H1 (cell line): Measurements from ENCODE around the gene RPL31. TPM values are rescaled to one million over a fixed set of nuclear protein-coding genes. Genes with fewer than 3 reads are reported as not detected.

ENCODE experiments used
- CTCF ChIA-PET: fragments of 300-600 bp; sonication (Branson Sonifier 250); formaldehyde crosslinking; loops from one replicate; lab custom pipeline; 2021; ENCODE audit not compliant: partially characterized antibody; lab: Charles Lee
- POLR2A ChIA-PET: fragments of 300-600 bp; sonication (Branson Sonifier 250); formaldehyde crosslinking; loops from one replicate; lab custom pipeline; 2021; ENCODE audit warnings: inconsistent platforms; ENCODE audit not compliant: partially characterized antibody; lab: Charles Lee
- DNase-seq, 2 experiments: peaks; one replicate each; pipeline versions ENCODE4 v3.0.0 to v3.0.0-alpha.2; 2010 to 2022; ENCODE audit warnings: low spot score in 2 of 2, low read depth in 1 of 2, mixed read lengths in 1 of 2
- FAIRE-seq: peaks from 2 replicates; lab custom pipeline; 2011; peaks lifted over from hg19 to GRCh38; lab: Jason Lieb, UNC
- H2AFZ ChIP-seq: 2 replicates; pipeline ENCODE4 v1.8.1; 2012; ENCODE audit warnings: low read length, inconsistent platforms
- H2AK5ac ChIP-seq: 2 replicates; pipeline ENCODE4 v1.6.1; 2013; ENCODE audit warnings: low read depth, low read length
- H2BK120ac ChIP-seq: replicated peaks from 2 replicates; pipeline ENCODE3; 2013; ENCODE audit warnings: low read depth, low read length, inconsistent platforms
- H2BK12ac ChIP-seq: 2 replicates; pipeline ENCODE4 v1.6.1; 2013; ENCODE audit warnings: low read depth, low read length
- H2BK15ac ChIP-seq: 2 replicates; pipeline ENCODE4 v1.6.1; 2013; ENCODE audit warnings: low read length
- H2BK20ac ChIP-seq: 2 replicates; pipeline ENCODE4 v1.6.1; 2013; ENCODE audit warnings: low read length
- H2BK5ac ChIP-seq: 2 replicates; pipeline ENCODE4 v1.6.1; 2013; ENCODE audit warnings: low read depth, low read length
- H3K14ac ChIP-seq: 2 replicates; pipeline ENCODE4 v1.6.1; 2013; ENCODE audit warnings: inconsistent platforms; ENCODE audit not compliant: insufficient read length
- H3K18ac ChIP-seq: 2 replicates; pipeline ENCODE4 v1.6.1; 2013; ENCODE audit warnings: low read length; ENCODE audit errors: extremely low read depth
- H3K23ac ChIP-seq: 2 replicates; pipeline ENCODE4 v1.6.1; 2013; ENCODE audit warnings: inconsistent platforms; ENCODE audit not compliant: insufficient read length
- H3K23me2 ChIP-seq: 2 replicates; pipeline ENCODE4 v1.6.1; 2013; ENCODE audit warnings: low read depth, low read length
- H3K27ac ChIP-seq: 2 replicates; pipeline ENCODE4 v1.6.1; 2011; ENCODE audit warnings: low read depth, low read length, inconsistent platforms
- H3K27me3 ChIP-seq, 4 experiments: replicated peaks in 1 of 4; 1 replicate in 1 of 4; 2 replicates in 3 of 4; pipeline versions ENCODE4 v1.6.1 to v1.8.1; 2011 to 2013; ENCODE audit warnings: low read length in 3 of 4, mild to moderate bottlenecking in 3 of 4, inconsistent platforms in 2 of 4, mixed read lengths in 2 of 4, moderate library complexity in 1 of 4; ENCODE audit not compliant: control insufficient read depth in 3 of 4, insufficient read depth in 3 of 4; ENCODE audit errors: extremely low read depth in 1 of 4
- H3K36me3 ChIP-seq, 4 experiments: 2 replicates each; pipeline versions ENCODE4 v1.6.1 to v1.8.1; 2011 to 2013; ENCODE audit warnings: mild to moderate bottlenecking in 4 of 4, low read length in 3 of 4, moderate library complexity in 2 of 4, control low read depth in 1 of 4, inconsistent platforms in 1 of 4; ENCODE audit not compliant: insufficient read depth in 4 of 4, control insufficient read depth in 2 of 4
- H3K4ac ChIP-seq: replicated peaks from 2 replicates; pipeline ENCODE3; 2013; ENCODE audit warnings: low read length, low read depth, mixed read lengths, inconsistent platforms; ENCODE audit not compliant: insufficient read length
- H3K4me1 ChIP-seq, 4 experiments: replicated peaks in 1 of 4; 1 replicate in 1 of 4; 2 replicates in 3 of 4; pipeline versions ENCODE4 v1.6.1 to v1.8.1; 2011 to 2013; ENCODE audit warnings: low read length in 3 of 4, inconsistent platforms in 2 of 4, mixed read lengths in 1 of 4; ENCODE audit not compliant: insufficient read depth in 4 of 4, control insufficient read depth in 3 of 4
- H3K4me2 ChIP-seq, 2 experiments: 2 replicates each; pipeline versions ENCODE4 v1.6.1 to v1.8.1; 2011 to 2013; ENCODE audit warnings: low read depth in 2 of 2, low read length in 2 of 2, control low read depth in 1 of 2, inconsistent platforms in 1 of 2, mild to moderate bottlenecking in 1 of 2; ENCODE audit not compliant: insufficient read depth in 1 of 2
- H3K4me3 ChIP-seq, 4 experiments: fragments of 200-600, 300-600 bp in 1 of 4; sonication (generic), shearing (Covaris generic), sonication (Bioruptor Twin) in 1 of 4; 2 replicates each; pipeline versions ENCODE4 v1.5.1 to v1.8.1; 2011 to 2016; ENCODE audit warnings: low read length in 4 of 4, low read depth in 3 of 4, control low read depth in 2 of 4, inconsistent platforms in 2 of 4, mild to moderate bottlenecking in 2 of 4, mixed read lengths in 1 of 4, moderate library complexity in 1 of 4; ENCODE audit not compliant: insufficient read depth in 2 of 4; ENCODE audit errors: extremely low read depth in 1 of 4
- H3K56ac ChIP-seq: replicated peaks from 2 replicates; pipeline ENCODE3; 2013; ENCODE audit warnings: low read depth, mild to moderate bottlenecking, mixed read lengths, low read length, inconsistent platforms; ENCODE audit not compliant: insufficient read length
- H3K79me1 ChIP-seq: 2 replicates; pipeline ENCODE4 v1.6.1; 2013; ENCODE audit warnings: low read depth, low read length, control low read depth
- H3K79me2 ChIP-seq, 2 experiments: 2 replicates each; pipeline versions ENCODE4 v1.6.1 to v1.8.1; 2012 to 2013; ENCODE audit warnings: low read length in 2 of 2, mild to moderate bottlenecking in 2 of 2, inconsistent platforms in 1 of 2; ENCODE audit not compliant: insufficient read depth in 2 of 2, control insufficient read depth in 1 of 2
- H3K9ac ChIP-seq, 4 experiments: replicated peaks in 1 of 4; 1 replicate in 1 of 4; 2 replicates in 3 of 4; pipeline versions ENCODE4 v1.6.1 to v1.8.1; 2011 to 2013; ENCODE audit warnings: low read depth in 3 of 4, low read length in 3 of 4, control low read depth in 2 of 4, mild to moderate bottlenecking in 2 of 4, moderate library complexity in 2 of 4, inconsistent platforms in 1 of 4; ENCODE audit errors: extremely low read depth in 1 of 4
- H3K9me3 ChIP-seq, 2 experiments: 2 replicates each; pipeline versions ENCODE4 v1.6.1 to v1.8.1; 2012 to 2013; ENCODE audit warnings: mild to moderate bottlenecking in 2 of 2, moderate library complexity in 2 of 2, control low read depth in 1 of 2, inconsistent platforms in 1 of 2, low read depth in 1 of 2, low read length in 1 of 2, mixed read lengths in 1 of 2; ENCODE audit not compliant: insufficient read depth in 2 of 2
- H4K20me1 ChIP-seq, 2 experiments: replicated peaks in 1 of 2; 2 replicates each; pipeline versions ENCODE3 to v1.8.1; 2011 to 2013; ENCODE audit warnings: inconsistent platforms in 2 of 2, low read length in 2 of 2, mild to moderate bottlenecking in 1 of 2; ENCODE audit not compliant: insufficient read depth in 2 of 2, control insufficient read depth in 1 of 2
- H4K5ac ChIP-seq: 2 replicates; pipeline ENCODE4 v1.6.1; 2013; ENCODE audit warnings: low read length, low read depth, mixed read lengths, inconsistent platforms; ENCODE audit not compliant: insufficient read length
- H4K8ac ChIP-seq: 2 replicates; pipeline ENCODE4 v1.8.0; 2013; ENCODE audit warnings: mild to moderate bottlenecking, moderate library complexity, low read length, inconsistent platforms; ENCODE audit not compliant: insufficient read depth; ENCODE audit errors: extremely low read depth
- H4K91ac ChIP-seq: replicated peaks from 2 replicates; pipeline ENCODE3; 2013; ENCODE audit warnings: low read length, mixed read lengths, inconsistent platforms; ENCODE audit not compliant: insufficient read length
- BCL11A ChIP-seq, 2 experiments: IDR thresholded peaks; one replicate each; pipeline ENCODE4 v1.6.1; 2011; ENCODE audit warnings: low read depth in 2 of 2, low read length in 2 of 2, mild to moderate bottlenecking in 2 of 2
- CREB1 ChIP-seq: IDR thresholded peaks from 2 replicates; pipeline ENCODE4 v1.6.1; 2012; ENCODE audit warnings: inconsistent platforms
- E2F6 ChIP-seq: IDR thresholded peaks from 2 replicates; pipeline ENCODE4 v1.6.1; 2012; ENCODE audit warnings: inconsistent platforms
- EP300 ChIP-seq, 2 experiments: IDR thresholded peaks; 1 replicate in 1 of 2; 2 replicates in 1 of 2; pipeline ENCODE4 v1.6.1; 2011 to 2012; ENCODE audit warnings: low read depth in 2 of 2, low read length in 2 of 2, mild to moderate bottlenecking in 2 of 2, borderline replicate concordance in 1 of 2, inconsistent platforms in 1 of 2, moderate library complexity in 1 of 2
- GTF2F1 ChIP-seq: IDR thresholded peaks from 2 replicates; pipeline ENCODE4 v1.6.1; 2012; ENCODE audit warnings: low read depth, low read length, improper control_type of control experiment, borderline replicate concordance
- HDAC2 ChIP-seq, 2 experiments: fragments of 300-600 bp in 1 of 2; sonication (generic) in 1 of 2; IDR thresholded peaks; 2 replicates each; pipeline ENCODE4 v1.6.1; 2011 to 2012; ENCODE audit warnings: low read depth in 2 of 2, low read length in 2 of 2, mild to moderate bottlenecking in 2 of 2, moderate library complexity in 2 of 2, borderline replicate concordance in 1 of 2, inconsistent platforms in 1 of 2
- JUND ChIP-seq: IDR thresholded peaks from 2 replicates; pipeline ENCODE4 v1.6.1; 2011; ENCODE audit warnings: mild to moderate bottlenecking, improper control_type of control experiment, low read length
- RBBP5 ChIP-seq: IDR thresholded peaks from 2 replicates; pipeline ENCODE4 v1.7.1; 2012; ENCODE audit warnings: low read depth, mild to moderate bottlenecking, inconsistent platforms, low read length, moderate library complexity, borderline replicate concordance
- RNF2 ChIP-seq: fragments of 200-900, 300-1000 bp; sonication (generic); IDR thresholded peaks from 2 replicates; pipeline ENCODE4 v1.7.1; 2016; ENCODE audit warnings: borderline replicate concordance, low read depth, mild to moderate bottlenecking, antibody characterized with exemption, low read length; ENCODE audit not compliant: poor library complexity, severe bottlenecking; ENCODE audit errors: missing control alignments
- SP2 ChIP-seq: IDR thresholded peaks from 2 replicates; pipeline ENCODE4 v1.6.1; 2012; ENCODE audit warnings: mild to moderate bottlenecking, low read length, inconsistent platforms
- SUZ12 ChIP-seq: fragments of 200-600 bp; sonication (generic); IDR thresholded peaks from 2 replicates; pipeline ENCODE4 v1.6.1; 2012; ENCODE audit warnings: mild to moderate bottlenecking, inconsistent platforms, low read length, moderate library complexity, mixed read lengths
- TBP ChIP-seq: IDR thresholded peaks from 2 replicates; pipeline ENCODE4 v1.6.1; 2011; ENCODE audit warnings: low read depth, low read length, improper control_type of control experiment
- TCF12 ChIP-seq: IDR thresholded peaks from 2 replicates; pipeline ENCODE4 v1.6.1; 2011; ENCODE audit warnings: low read depth, mild to moderate bottlenecking, low read length
- WGBS, 2 experiments: shearing (Covaris generic) in 1 of 2; methylation state at CpG; one replicate each; pipeline versions ENCODE4 v1.1.6 to v1.1.7; 2013 to 2015; ENCODE audit warnings: low lambda C conversion rate in 2 of 2, mixed read lengths in 2 of 2, inconsistent platforms in 1 of 2, low coverage in 1 of 2, missing lambda C conversion rate in 1 of 2; ENCODE audit not compliant: insufficient replicate concordance in 2 of 2, insufficient coverage in 1 of 2, insufficient read length in 1 of 2; ENCODE audit errors: extremely low coverage in 1 of 2, missing lambda C conversion rate in 1 of 2; 5-methylcytosine and 5-hydroxymethylcytosine counted together
- polyA plus RNA-seq, 7 experiments: library from polyadenylated mRNA; depleted of rRNA in 3 of 7; stranded (reverse) in 5 of 7; unstranded in 2 of 7; fragments of >200 nt in 5 of 7; fragments of 200-250 nt in 2 of 7; gene quantifications; 1 replicate in 5 of 7; 2 replicates in 1 of 7; 4 replicates in 1 of 7; pipeline versions ENCODE4 v1.2.1 to v1.2.3, GENCODE V29; 2011 to 2013; ENCODE audit warnings: missing spikeins in 2 of 7, mixed read lengths in 2 of 7
- total RNA-seq: library from RNA; stranded (reverse); fragmentation: NEBNext Ultra II Directional; extraction: Animal tissue kit (Norgen Biotek cat#: 25700); gene quantifications from 2 replicates; pipeline ENCODE4 v1.2.1, GENCODE V29; 2021

RPL31 gene
- total and polyA plus RNA-seq, 2 of the 8 experiments (the other 6 are each of a cell fraction or from before 2014, with no cell fraction given): 1,463 to 1,722 TPM

- Histone ChIP-seq H2AK5ac (no peak overlapping the region), H3K36me3 (peaks cover 0 to 30% (median 5%) of the 10 kb centered on the region in 4 experiments; a peak in 5 of 8 replicates), H2BK120ac (no peak overlapping the region), H3K79me1 (no peaks in the 10 kb centered on the region), H3K4ac (peak overlapping the region; percentile 22), H3K18ac (no peak overlapping the region; the same call in 1 of the 2 replicates), H3K4me3 (no peak overlapping the region), H3K23me2 (no peaks in the 10 kb centered on the region), H3K27me3 (no peaks in the 10 kb centered on the region), H3K14ac (no peak overlapping the region), H2AFZ (no peak overlapping the region), H3K27ac (no peak overlapping the region), H4K8ac (no peak overlapping the region), H3K9me3 (no peaks in the 10 kb centered on the region), H3K4me2 (no peak overlapping the region; a peak in 1 of 4 replicates), H2BK5ac (no peak overlapping the region), H3K9ac (no peak overlapping the region), H4K20me1 (peaks cover 0 to 4% of the 10 kb centered on the region in 2 experiments), H3K56ac (no peak overlapping the region), H3K23ac (no peak overlapping the region), H3K79me2 (no peaks in the 10 kb centered on the region), H3K4me1 (peaks cover 2 to 9% (median 5%) of the 10 kb centered on the region in 4 experiments; a peak in 5 of 7 replicates), H2BK15ac (no peak overlapping the region), H2BK20ac (no peak overlapping the region), H4K91ac (no peak overlapping the region), H2BK12ac (no peak overlapping the region), H4K5ac (no peak overlapping the region)
- FAIRE-seq: no peak
- POLR2A ChIA-PET: interaction anchor here (1.2 to 4.1 kb wide), 2 partner anchors 22 to 107 kb away, joined by 3 to 29 read pairs; partner anchors contain the start of gene RPL31
- WGBS, 2 experiments: 88% methylated on average over 6 of the region's 6 CpGs; no CpG with 5 or more reads in 1 of the 2 experiments
- CTCF ChIA-PET: interaction anchor here (0.6 to 3.9 kb wide), 9 partner anchors 11 to 317 kb away, joined by 3 to 37 read pairs (median 3); partner anchors contain the start of gene TBC1D8
- no peak for DNase-seq
- TF ChIP-seq RNF2: no peak
- TF ChIP-seq HDAC2 (IDR thresholded peaks at IDR 0.05; ENCODE audit: borderline replicate concordance in 1 of 2, low read depth in 2 of 2, low read length in 2 of 2): no peak
- no peak for TF ChIP-seq TBP
- TF ChIP-seq E2F6: no peak
- no peak for TF ChIP-seq GTF2F1
- no peak for TF ChIP-seq EP300 (IDR thresholded peaks at IDR 0.05; ENCODE audit: borderline replicate concordance in 1 of 2, low read depth in 2 of 2, low read length in 2 of 2)
- no peak for TF ChIP-seq SP2
- TF ChIP-seq JUND: no peak
- no peak for TF ChIP-seq CREB1
- TF ChIP-seq SUZ12: no peak
- TF ChIP-seq RBBP5: no peak
- TF ChIP-seq BCL11A (IDR thresholded peaks at IDR 0.05; ENCODE audit: low read depth in 2 of 2, low read length in 2 of 2): no peak
- TF ChIP-seq TCF12: no peak
Measured at GRCh38 chr2:101025561-101025960, 23.5 kb downstream of the RPL31 start.
